ENCODE data around the gene IL22RA1. TPM values are rescaled to one million over a fixed set of nuclear protein-coding genes. Genes with fewer than 3 reads are reported as not detected.

The IL22RA1 gene
- total RNA-seq, 1 experiment from 2014 or later = 5.0 TPM

GRCh38 chr1:24161270-24161669 is 18.3 kb upstream of the IL22RA1 start:
- no peaks in the 10 kb centered on the region for H3K36me3 ChIP-seq (ENCODE audit: low read depth)
- intact Hi-C loops (cut with micrococcal nuclease; ENCODE audit: unreplicated experiment) = no loop called here

DNA sequence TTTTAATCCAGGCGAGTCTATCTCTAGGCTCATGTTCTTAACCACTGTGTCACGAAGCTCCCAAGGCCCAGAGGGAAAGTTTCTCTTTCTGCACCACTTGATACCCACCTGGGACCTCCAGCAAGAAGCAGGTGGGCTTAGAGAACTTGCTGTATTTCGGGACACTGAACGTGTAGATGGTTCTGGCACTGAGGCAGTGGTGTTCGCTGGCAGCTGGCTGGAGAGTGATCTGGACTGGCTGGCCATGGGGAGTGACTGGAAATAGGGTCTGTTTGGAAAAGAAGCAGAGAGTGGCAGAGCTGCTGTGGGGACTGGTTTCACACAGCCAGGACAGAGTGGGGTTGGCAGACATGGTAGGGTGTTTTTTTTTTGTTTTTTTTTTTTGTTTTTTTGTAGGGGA is 16.4 kb upstream of the IL22RA1 start:
- CTCF ChIA-PET = no interaction called here
- Histone ChIP-seq H3K9me2 (ENCODE audit: insufficient read depth) (no peaks in the 10 kb centered on the region), H3K9me3 (ENCODE audit: insufficient read depth, low read depth) (no peaks in the 10 kb centered on the region), H3K79me2 (ENCODE audit: low read depth) (no peaks in the 10 kb centered on the region), H3F3A (ENCODE audit: insufficient read depth, low read depth) (no peaks in the 10 kb centered on the region), H3K4me3 (no peak overlapping the region), H3K27ac (no peak overlapping the region), H4K20me1 (ENCODE audit: insufficient read depth) (no peaks in the 10 kb centered on the region), H3K4me2 (no peak overlapping the region), H2AFZ (no peak overlapping the region), H3K27me3 (ENCODE audit: insufficient read depth, low read depth) (no peaks in the 10 kb centered on the region), H3K36me3 (ENCODE audit: low read depth) (no peaks in the 10 kb centered on the region), H3K4me1 (replicated peaks; ENCODE audit: insufficient read depth) (no peaks in the 10 kb centered on the region)
- DNase-seq = no peak
- no TSS peak for BruUV-seq (replicated peaks)
- TF ChIP-seq CTCF (conservative IDR thresholded peaks at IDR 0.05) = no peak
- TF ChIP-seq EZH2 (IDR thresholded peaks at IDR 0.05; ENCODE audit: low read depth) = no peak
- intact Hi-C loops (cut with micrococcal nuclease; ENCODE audit: unreplicated experiment) = no loop called here
- POLR2A ChIA-PET (ENCODE audit: unreplicated experiment) = no interaction called here

More at GRCh38 chr1:24161270-24161669, 18.3 kb upstream of the IL22RA1 start:
- Histone ChIP-seq H3K27me3 (ENCODE audit: insufficient read depth, low read depth) (no peaks in the 10 kb centered on the region), H3K9me2 (ENCODE audit: insufficient read depth) (no peaks in the 10 kb centered on the region), H3K4me1 (replicated peaks; ENCODE audit: insufficient read depth) (no peaks in the 10 kb centered on the region), H3F3A (ENCODE audit: insufficient read depth, low read depth) (no peaks in the 10 kb centered on the region), H4K20me1 (ENCODE audit: insufficient read depth) (no peaks in the 10 kb centered on the region), H3K79me2 (ENCODE audit: low read depth) (no peaks in the 10 kb centered on the region), H2AFZ (no peak overlapping the region), H3K4me2 (no peak overlapping the region), H3K4me3 (no peak overlapping the region), H3K9me3 (ENCODE audit: insufficient read depth, low read depth) (no peaks in the 10 kb centered on the region), H3K27ac (no peak overlapping the region)
- TF ChIP-seq CTCF (conservative IDR thresholded peaks at IDR 0.05) = no peak
- no peak for TF ChIP-seq EZH2 (IDR thresholded peaks at IDR 0.05; ENCODE audit: low read depth)
- ChIA-PET POLR2A (ENCODE audit: unreplicated experiment) (no interaction called here), CTCF (interaction anchor here (1.0 kb wide), 1 partner anchor 180 kb away, joined by 3 read pairs; no protein-coding TSS in a partner anchor)
- DNase-seq = no peak
- BruUV-seq (replicated peaks) = no TSS peak

GRCh38 chr1:24157918-24158481 is 15.1 kb upstream of the IL22RA1 start:
- H3K4me2 ChIP-seq = no peak overlapping the region
- no peaks in the 10 kb centered on the region for H3K27me3 ChIP-seq (ENCODE audit: insufficient read depth, low read depth)
- no peaks in the 10 kb centered on the region for H3K9me2 ChIP-seq (ENCODE audit: insufficient read depth)
- CTCF ChIA-PET = no interaction called here
- BruUV-seq (replicated peaks) = no TSS peak
- TF ChIP-seq EZH2 (IDR thresholded peaks at IDR 0.05; ENCODE audit: low read depth) = no peak
- 0 out of 2 replicates have a peak, but pooled peaks have one; percentile 29 for TF ChIP-seq CTCF (conservative IDR thresholded peaks at IDR 0.05)
- DNase-seq = no peak
- H3K27ac ChIP-seq = no peak overlapping the region
- no peaks in the 10 kb centered on the region for H3K36me3 ChIP-seq (ENCODE audit: low read depth)
- H2AFZ ChIP-seq = no peak overlapping the region
- H3K79me2 ChIP-seq (ENCODE audit: low read depth) = no peaks in the 10 kb centered on the region
- no peaks in the 10 kb centered on the region for H3K4me1 ChIP-seq (replicated peaks; ENCODE audit: insufficient read depth)
- intact Hi-C loops (cut with micrococcal nuclease; ENCODE audit: unreplicated experiment) = no loop called here
- H3F3A ChIP-seq (ENCODE audit: insufficient read depth, low read depth) = no peaks in the 10 kb centered on the region
- POLR2A ChIA-PET (ENCODE audit: unreplicated experiment) = no interaction called here
- H3K9me3 ChIP-seq (ENCODE audit: insufficient read depth, low read depth) = no peaks in the 10 kb centered on the region
- H4K20me1 ChIP-seq (ENCODE audit: insufficient read depth) = no peaks in the 10 kb centered on the region
- no peak overlapping the region for H3K4me3 ChIP-seq
